Stimulated activated CD4-positive, alpha-beta T cell treated with anti-CD3 and anti-CD28 coated beads, Interleukin-12 subunit alpha, Interleukin-12 subunit beta, amount 100 ng/mL, for 4 hours (primary cell): ENCODE results near the gene ATG16L2.

Source experiments
- DNase-seq: peaks from one replicate; pipeline ENCODE4 v3.0.0-alpha.2; 2020

Gene ATG16L2, protein sequence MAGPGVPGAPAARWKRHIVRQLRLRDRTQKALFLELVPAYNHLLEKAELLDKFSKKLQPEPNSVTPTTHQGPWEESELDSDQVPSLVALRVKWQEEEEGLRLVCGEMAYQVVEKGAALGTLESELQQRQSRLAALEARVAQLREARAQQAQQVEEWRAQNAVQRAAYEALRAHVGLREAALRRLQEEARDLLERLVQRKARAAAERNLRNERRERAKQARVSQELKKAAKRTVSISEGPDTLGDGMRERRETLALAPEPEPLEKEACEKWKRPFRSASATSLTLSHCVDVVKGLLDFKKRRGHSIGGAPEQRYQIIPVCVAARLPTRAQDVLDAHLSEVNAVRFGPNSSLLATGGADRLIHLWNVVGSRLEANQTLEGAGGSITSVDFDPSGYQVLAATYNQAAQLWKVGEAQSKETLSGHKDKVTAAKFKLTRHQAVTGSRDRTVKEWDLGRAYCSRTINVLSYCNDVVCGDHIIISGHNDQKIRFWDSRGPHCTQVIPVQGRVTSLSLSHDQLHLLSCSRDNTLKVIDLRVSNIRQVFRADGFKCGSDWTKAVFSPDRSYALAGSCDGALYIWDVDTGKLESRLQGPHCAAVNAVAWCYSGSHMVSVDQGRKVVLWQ

DNA sequence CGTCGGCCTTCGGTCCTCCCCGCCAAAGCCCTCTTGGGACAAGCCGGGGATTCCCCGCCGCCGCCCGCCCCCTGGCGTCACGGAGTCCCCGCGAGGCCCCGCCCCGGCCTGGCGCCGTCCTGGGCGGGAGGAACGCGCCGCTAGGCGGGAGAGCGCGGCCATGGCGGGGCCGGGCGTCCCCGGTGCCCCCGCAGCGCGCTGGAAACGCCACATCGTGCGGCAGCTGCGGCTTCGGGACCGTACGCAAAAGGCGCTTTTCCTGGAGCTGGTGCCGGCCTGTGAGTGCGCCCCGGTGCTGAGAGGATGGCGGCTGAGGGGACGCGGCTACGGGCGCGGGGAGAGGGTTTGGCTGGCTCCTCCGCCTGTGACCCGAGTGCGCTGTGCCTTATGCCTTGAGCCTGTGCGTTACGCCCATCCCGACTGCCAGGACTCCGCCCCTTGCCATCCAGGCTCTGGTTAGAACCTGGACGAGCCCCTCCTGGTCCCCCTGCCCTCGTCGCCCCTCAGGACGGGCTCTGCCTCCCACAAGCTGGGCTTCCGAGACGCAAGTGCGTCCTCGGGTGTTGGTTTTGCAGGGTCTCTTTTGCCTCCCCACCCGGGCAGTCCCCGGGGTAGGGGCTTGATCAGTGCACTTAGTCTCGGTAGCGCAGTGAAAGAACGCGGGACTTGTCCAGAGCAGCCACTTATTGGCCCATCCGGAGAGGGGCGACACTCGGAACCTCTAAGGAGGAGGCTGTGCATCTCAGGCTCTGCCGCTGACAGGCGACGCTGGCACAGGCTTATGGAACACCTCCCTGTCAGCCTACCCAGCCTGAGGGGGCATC is at the start of gene ATG16L2:
TSS of gene ATG16L2 (plus strand) at position 126 of the 824 bp plus-strand sequence. CDS start at position 161, 35 bp downstream.
- DNase-seq, result peak; percentile 89

DNA sequence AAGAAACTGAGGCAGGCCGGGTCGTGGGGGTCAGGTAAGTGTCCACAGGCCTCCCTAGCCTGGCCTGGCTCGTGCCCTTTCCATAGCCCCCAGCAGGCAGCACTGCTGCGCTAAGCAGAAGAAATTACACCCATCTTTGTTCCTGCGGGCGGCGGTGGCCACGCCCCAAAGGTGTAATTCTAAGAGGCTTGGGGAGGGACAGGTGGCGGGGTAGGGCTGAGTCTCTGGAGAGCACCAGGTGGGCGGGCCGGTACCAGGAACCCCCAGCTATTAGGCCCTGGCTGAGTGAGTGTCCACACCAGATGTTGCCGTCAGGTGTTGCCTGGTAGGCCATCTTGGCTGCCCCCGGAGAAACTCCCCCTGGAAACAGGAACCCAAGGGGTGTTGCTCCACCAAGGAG is 49.7 kb upstream of the ATG16L2 start:
- DNase-seq, result no peak

DNA sequence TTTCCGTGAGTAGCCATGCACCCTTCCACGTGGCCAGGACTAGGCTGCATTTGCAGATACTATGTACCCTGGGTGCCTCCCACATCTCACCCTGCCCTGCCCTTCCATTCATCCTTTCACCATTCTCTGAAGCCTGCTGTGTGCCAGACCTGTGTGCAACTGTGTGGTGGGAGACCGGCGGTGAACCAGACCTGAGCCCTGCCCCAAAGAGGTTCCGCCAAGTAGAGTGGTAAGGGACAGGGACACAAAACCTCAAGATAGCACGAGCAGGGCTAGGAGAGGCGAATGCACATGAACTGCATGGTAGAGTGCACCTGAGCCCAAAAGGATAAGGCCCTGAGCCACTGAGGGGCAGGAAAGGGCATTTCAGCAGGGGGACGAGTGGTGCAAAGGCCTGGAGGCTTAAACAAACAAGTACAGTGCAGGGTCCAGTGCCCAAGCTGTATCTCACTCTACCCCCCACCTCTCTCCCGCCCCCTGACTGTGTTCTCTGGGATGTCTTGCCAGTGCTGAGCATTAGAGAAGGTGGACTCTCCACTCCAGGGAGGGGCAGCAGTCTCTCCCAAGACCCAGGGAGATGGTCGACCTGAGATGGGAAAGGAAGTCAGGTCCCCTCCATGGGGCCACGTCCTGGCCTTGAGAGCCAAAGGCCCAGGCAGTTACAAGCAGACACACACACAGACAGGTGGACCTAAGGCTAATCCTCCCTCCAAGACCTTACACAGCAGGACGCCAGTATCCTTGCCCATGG is 47.9 kb upstream of the ATG16L2 start:
- no peak for DNase-seq

DNA sequence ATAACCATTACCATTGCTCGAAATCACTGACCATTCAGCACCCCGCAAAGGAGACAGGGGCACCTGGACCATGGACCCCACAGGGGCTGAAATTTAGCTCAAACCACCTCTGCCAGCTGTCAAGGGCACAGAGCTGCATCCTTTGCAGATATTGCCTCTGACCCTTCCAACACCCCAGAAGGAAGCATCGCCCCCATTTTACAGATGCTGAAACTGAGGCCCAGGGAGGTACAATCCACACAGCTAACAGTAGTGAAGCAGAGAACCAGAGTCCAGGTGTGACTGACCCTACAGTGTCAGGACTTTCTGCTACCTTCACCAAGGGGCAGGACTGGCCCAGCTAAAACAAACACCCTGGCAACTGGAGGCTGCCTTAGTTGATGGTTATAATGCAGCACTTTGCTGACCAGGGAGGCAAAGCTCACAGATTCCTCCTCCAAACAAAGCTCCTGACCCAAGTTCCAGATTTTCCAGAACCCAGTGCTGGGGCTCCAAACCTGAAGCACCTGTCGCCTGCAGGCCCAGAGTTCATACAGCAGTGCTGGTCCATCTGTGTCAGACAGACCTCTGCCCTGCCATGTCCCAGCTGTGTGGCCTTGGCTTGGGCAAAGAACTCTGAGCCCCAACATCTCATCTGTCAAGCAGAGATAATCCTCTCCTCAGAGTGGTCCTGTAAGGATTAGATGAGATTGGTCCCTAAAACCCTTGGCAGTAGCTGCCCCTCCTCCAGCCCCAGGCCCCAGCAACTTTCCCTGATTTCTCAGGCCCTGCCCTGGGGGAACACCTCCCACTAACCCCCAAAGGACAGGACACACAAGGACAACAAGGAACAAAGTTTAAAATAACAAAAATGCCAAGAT is 46.8 kb upstream of the ATG16L2 start:
- DNase-seq, result no peak

DNA sequence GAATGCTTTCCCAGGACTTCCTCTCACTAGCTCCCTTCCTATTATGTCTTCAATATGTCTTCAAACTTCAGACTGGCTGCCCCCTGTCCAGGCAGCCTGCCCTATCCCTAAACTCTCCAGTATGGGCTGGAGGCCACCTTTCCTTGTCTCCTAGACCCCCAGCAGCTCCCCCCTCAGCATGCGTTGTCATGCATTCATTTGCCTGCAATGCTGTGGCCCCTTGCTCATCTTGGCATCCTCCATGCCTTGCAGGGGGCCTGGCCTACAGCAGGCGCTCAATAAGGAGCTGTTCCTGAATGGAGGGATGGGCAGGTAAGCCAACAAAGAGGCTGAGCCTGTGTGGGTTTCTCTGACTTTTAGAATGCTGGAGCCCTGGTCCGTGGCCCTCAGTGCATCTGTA is 45.6 kb upstream of the ATG16L2 start:
- DNase-seq, result no peak

DNA sequence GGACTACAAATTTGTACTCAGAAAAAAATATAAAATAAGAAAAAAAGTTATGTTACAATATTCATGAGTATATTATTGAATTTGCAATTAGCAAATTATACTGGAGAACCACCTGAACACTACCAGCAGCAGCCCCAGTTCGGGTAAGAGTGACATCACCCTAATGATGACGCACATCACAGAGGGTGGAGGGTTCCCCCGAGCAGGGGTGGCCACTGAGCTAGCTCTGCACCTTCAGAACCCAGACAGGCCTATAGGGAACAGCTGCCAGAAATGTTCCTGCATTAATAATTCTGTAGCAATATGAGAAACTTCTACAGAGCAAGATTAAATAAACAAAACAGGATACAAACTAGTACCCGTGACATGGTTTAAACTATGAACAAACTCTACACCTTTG is 44.5 kb upstream of the ATG16L2 start:
- no peak for DNase-seq

DNA sequence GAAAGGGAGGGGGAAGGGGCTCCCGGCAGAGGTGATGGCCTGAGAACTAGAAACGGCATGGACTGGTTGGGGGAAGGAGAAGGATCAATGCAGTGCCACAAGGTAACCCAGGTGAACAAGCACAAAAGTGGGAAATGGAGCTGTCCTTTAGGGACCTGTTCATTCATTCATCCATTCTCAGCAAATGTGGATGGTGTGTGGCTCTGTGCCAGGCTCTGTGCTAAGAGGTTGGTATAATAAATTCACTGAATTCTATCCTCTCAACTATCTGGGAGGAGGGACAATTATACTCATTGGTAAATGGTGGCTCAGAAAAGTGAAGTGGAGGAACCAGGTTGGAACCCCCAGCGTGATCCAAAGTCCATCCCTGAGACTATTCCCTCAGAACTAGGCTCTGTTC is 43.4 kb upstream of the ATG16L2 start:
- DNase-seq, result no peak

DNA sequence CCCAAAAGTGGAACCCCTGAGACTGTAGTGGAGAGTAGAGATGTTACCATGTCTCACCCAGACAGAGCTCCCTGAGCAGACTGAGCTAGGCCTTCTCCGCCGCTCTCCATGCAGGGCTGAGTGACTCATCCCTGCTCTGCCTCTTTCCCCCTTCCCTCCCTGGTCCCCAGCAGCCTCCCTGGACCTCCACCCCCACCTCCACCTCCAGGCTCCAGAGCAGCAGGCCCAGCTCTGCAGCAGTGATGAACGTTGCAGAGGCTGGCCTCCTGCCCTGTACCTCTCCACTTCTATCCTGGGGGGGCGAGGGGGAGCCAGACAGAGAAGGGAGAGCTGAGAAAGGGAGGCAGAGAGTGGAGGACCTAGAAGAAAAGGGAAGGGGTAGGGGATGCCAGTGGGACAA is 42.7 kb upstream of the ATG16L2 start:
- no peak for DNase-seq

DNA sequence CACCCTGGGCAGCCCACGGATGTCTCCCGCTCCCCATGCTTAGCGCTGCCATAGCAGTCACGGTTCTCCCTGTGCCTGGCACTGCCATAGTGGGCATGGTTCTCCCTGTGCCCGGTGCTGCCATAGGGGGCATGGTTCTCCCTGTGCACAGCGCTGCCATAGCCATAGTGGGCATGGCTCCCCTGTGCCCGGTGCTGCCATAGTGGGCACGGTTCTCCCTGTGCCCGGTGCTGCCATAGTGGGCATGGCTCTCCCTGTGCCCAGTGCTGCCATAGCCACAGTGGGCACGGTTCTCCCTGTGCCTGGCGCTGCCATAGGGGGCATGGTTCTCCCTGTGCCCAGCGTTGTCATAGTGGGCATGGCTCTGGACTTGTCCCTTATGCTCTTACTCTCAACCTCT is 42.2 kb upstream of the ATG16L2 start:
- DNase-seq, result no peak

DNA sequence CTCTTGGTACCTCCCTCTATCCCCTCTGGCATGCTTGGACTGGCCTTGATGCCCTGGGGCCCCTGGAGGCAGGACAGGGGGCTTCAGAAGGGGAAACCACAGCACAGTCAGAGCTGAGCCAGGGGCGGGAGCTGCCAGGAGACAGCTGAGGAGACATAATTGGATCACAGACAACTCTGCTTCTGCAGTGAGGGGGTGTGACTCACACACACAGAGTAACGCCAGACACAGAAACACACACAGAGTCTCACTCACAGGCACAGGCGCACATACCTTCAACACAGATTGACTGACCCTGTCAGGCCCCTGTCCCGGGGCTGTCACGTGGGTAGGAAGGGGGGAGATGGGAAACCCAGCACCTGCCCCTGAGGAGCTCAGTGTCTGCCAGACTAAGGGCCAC is 40.9 kb upstream of the ATG16L2 start:
- no peak for DNase-seq

DNA sequence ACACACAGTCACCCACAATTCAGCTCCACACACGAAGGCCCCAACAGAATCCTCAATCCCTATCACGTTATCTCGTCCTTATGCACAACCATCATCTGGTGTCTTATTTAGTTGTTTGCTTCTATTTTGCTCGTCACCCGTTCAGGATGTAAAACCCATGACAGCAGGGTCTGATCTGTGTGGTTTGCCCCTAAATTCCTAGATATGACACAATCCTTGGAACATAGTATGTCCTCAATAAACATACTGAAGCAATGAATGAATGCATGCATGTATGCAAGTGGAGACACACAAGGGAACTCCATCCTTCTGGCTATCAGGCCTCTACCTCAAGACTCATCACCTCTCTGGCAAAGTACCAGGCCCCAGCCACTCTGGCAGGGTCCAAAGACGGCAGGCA is 40.5 kb upstream of the ATG16L2 start:
- no peak for DNase-seq

DNA sequence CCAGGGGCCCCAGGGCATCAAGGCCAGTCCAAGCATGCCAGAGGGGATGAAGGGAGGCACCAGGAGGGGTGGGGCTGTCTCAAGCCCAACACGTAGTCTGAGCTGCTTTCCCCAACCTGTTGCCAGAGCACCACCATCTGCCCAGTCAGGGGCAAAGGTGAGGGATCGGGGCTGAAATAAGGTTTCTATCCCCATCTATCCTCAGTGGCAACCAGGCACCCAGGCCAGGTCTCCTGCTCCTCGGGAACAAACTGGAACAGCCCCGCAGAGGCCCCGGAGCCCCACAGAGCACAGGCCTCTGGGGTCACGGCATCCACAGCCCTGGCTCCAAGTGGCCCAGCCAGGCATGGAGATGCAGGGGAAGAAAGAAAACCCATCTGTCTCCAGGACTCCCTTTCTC is 39.7 kb upstream of the ATG16L2 start:
- DNase-seq, result no peak

DNA sequence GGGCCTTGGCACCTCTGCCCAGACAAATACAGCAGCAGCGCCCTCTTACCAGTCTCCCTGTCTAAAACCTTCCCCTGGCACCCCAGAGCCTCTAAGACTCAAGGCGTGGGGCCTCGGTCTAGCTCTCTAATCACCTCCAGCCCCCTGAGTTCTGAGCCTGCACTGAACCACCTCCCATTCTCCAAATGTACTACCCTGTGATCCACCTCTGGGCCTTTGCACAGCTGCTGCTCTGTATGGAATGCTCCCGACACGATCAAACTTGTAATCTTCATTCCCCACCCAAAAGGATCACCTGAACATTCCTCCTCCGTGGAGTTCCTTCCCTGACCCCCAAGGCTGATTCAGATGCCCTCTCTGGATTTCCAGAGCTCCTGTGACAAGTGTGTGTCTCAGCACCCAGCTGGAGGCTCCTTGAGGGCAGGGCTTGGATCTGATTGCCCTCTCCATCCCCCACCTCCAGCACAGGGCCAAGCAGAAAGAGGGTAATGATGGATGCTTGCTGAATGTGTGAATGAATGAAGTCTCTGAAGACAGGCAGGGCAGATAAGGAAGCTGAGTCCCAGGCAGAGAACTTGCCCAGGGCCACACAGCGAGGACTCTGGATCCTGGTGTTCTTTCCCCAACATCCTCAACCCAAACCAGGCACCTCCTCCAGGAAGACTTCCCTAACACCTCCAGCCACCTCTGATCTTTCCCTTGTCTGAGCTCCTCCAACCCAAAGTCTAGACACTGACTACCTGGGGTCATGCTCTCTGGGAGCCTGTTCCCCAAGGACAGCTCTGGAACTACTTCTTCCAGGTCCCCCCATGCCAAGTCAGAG is 38.7 kb upstream of the ATG16L2 start:
- DNase-seq, result no peak

DNA sequence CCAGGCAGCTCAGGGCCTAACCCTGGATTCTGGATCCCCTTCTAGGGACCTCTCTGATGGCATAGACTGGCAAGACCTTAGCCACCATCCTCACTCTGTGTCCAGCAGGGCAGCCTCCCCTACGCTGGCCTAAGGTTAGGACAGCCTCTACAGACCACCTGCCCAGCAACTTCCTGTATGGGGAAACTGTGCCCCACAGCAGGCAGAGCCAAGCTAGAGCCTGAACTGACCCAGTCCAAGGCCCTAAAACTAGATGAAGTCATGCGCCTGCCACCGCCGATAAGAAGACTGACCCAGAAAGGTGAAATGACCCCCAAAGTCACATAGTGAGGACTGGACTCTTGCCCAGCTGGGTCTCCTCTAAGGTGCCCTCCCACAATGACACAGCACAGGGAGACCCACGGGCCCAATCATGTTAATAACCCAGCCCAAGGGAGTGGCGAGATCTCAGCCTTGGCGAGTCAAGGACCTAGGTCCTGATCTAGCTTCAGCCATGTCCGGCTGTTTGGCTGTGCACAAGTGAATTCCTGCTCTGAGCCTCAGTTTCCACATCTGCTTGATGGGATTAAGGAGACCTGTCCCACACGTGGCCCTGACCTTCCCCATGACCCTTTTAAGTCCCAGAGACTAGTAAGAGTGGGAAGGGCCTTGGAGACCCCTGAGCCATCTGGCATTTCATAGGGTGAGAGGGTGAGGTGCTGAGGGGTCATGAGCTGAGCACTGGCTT is 37.9 kb upstream of the ATG16L2 start:
- no peak for DNase-seq

DNA sequence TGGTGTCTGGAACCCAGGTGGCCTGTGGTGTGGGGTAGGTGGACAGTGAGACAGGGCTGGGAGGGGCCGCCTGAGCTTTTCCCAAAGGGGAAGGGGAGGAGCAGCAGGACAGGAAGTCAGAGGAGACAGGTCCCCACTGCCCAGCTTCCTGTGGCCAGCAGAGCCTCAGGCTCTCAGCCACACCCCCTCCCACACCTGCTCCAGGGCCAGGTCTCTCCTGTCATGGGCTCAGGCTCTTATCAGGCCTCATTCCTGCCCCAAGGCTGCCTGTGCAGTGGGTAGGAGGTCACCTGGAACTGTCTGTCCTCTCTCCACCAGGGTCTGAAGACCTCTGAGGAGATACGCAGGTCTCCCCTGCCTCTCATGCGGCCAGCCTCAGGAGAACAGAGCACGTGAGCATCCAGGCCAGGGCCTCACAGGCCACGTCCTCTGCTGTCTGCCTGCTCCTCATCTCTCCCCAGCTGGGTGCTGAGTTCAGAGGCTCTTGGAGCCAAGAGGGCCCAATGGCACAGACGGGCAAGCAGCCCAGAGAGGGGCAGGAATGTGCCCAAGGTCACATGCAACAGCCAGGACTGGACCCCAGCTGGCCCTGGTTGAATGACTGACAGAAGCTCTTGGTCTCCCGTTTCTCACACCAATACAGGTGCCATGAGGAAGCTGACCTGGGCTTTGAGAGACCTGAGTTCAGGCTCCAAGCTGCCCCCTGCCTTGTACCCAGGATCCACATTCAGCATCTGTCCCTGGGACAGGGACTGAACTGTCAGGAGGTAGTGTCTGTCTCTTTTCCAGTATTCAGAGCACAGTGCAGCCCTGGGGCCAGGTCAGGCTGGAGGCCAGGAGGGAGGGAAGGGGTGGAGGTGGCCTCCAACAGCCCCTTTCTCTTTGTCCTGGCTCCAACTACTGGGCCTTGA is 37.1 kb upstream of the ATG16L2 start:
- no peak for DNase-seq

DNA sequence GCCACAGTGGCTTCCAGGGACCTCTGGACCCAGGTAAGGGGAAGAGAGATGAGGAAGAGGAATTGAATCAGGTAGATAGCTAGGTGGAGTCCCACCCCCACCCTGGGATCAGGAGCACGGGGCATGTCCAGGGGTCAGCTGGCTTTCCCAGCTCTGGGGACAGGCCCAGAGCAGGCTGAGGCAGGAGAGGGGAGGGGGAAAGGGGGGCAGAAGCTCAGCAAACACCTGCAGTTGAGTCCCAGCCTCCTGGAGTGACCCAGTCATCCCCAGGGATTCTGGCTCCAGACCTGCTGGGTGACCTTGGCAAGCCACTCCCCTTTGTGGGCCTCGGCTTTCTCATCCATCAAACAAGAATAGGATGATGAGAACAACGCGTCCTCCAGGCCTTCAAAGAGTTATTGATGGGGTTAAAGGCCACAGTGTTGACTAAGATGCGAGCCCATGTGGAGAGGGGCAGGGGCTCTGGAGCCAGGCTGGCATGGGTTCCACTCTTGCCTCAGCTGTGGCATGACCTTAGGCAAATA is 36.4 kb upstream of the ATG16L2 start:
- DNase-seq, result no peak

DNA sequence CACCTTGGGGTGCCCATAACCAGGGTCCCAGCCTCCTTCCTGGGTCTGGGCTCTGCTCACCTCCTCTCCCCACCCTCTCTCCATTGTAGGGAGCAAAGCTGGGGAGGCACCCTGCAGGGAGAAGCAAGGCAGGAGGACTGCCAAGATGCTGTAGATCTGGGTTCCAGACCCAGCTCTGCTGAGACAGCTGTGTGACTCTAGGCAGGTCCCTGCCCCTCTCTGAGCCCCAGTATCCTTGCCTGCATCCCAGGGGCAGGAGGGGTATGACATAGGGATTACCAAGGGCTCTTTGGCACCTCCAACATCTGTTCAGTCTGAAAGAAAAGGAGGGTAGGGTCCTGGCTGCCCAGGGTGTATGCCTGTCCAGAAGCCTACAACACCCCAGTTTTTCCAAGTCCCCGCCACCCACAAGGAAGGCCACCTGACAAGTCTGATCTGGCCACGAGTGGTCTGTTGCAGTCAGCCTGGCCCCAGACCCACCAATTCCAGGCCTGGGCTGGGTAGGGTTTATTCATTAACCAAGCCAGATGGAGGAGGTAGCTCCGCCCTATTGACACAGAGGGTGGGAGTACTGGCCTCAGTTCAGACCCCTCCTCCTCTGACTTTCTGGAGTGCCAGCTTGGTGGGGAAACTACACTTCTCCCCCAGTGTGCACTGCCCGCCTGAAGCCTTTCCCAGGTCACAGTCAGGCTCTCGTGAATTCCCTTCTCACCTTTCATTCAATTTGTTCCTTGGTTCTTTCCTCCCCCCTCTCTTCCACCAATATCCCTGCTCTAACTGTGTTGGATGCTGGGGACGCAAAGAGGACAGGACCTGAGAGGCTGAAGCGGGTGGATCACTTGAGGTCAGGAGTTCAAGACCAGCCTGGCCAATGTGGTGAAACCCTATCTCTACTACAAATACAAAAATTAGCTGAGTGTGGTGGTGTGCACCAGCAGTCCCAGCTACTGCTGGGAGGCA is 35.4 kb upstream of the ATG16L2 start:
- DNase-seq, result no peak
